ENCODE data around the gene GSK3B.

Gene GSK3B

DNA sequence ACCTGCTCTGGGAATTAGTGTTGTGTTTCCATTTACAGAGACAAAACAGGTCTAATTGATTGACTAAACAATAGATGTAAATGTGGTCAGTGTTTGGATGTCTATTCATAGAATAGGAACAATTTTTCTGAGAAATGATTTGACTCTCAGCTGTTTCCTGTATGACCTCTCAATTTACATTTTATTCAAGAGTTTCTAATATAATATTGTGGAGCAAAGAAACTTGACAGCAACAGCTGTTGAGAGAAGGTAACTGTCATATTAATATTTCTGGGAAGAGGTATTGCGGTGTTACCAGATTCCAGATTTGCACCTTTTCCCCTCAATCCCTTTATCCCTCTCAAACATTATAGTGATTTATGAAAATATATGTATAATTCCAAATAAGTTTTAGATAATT lies 316.1 kb downstream of the GSK3B start:
- in situ Hi-C loops (cut with HindIII; ENCODE audit: low sequenced_read_pairs) = no loop called here
- H3K4me3 ChIP-seq (ENCODE audit: low read depth, low read length) = no peak overlapping the region
- no peak for DNase-seq (ENCODE audit: low read depth)
- TF ChIP-seq, protein P1, sequence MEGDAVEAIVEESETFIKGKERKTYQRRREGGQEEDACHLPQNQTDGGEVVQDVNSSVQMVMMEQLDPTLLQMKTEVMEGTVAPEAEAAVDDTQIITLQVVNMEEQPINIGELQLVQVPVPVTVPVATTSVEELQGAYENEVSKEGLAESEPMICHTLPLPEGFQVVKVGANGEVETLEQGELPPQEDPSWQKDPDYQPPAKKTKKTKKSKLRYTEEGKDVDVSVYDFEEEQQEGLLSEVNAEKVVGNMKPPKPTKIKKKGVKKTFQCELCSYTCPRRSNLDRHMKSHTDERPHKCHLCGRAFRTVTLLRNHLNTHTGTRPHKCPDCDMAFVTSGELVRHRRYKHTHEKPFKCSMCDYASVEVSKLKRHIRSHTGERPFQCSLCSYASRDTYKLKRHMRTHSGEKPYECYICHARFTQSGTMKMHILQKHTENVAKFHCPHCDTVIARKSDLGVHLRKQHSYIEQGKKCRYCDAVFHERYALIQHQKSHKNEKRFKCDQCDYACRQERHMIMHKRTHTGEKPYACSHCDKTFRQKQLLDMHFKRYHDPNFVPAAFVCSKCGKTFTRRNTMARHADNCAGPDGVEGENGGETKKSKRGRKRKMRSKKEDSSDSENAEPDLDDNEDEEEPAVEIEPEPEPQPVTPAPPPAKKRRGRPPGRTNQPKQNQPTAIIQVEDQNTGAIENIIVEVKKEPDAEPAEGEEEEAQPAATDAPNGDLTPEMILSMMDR (IDR thresholded peaks at IDR 0.05; ENCODE audit: low read depth, low read length, missing control alignments) = no peak

DNA sequence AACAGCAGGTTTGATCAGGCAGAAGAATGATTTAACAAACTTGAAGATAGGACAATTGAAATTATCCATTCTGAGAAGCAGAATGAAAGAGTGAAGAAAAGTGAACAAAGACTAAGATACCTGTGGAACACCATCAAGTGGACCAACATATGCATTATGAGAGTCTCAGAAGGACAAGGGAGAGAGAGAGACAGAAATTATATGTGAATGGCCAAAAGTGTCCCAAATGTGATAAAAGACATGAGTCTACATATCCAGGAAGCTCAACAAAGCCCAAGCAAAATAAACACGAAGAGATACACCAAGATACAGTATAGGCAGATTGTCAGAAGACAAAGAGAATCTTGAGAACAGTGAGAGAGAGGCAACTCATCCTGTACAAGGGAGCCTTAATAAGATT lies 317.9 kb downstream of the GSK3B start:
- no peak overlapping the region for H3K4me3 ChIP-seq (ENCODE audit: low read depth, low read length)
- TF ChIP-seq, protein P1 (IDR thresholded peaks at IDR 0.05; ENCODE audit: low read depth, low read length, missing control alignments) = no peak
- in situ Hi-C loops (cut with HindIII; ENCODE audit: low sequenced_read_pairs) = no loop called here
- DNase-seq (ENCODE audit: low read depth) = no peak

DNA sequence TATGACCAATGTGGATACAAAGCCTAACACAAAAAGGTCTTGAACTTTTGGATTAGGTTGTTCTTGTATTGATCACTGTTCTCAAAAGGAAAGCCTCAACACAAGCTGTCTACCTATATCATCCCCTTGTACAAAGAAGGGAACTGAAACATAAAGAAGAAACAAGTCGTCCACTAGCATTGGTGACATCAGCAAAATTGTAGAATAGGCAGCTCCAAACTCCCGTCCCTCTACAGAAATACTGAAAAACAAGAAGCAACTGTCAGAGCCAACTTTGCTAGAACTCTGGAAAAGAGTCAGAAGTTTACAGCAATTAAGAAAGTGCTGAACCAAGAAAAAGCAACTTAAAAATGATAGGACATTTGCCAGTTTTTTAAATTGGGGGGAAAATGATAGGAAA lies 319.8 kb downstream of the GSK3B start:
- no peak overlapping the region for H3K4me3 ChIP-seq (ENCODE audit: low read depth, low read length)
- DNase-seq (ENCODE audit: low read depth) = no peak
- in situ Hi-C loops (cut with HindIII; ENCODE audit: low sequenced_read_pairs) = no loop called here
- TF ChIP-seq, protein P1 (IDR thresholded peaks at IDR 0.05; ENCODE audit: low read depth, low read length, missing control alignments) = no peak
